ENCODE data around the gene FSTL4.
"Not testable (repeated sequence)": the region's sequence is repeated elsewhere in the genome, so short reads cannot be mapped to it uniquely, and the experiment has no call there.

The FSTL4 gene

GRCh38 chr5:133453084-133453780 lies 159.1 kb downstream of the FSTL4 start:
- no peak for DNase-seq

GRCh38 chr5:133451926-133452325 lies 160.4 kb downstream of the FSTL4 start:
- DNase-seq, result no peak

- no peak for DNase-seq
These were observed 162.1 kb downstream of the FSTL4 start for GRCh38 chr5:133450286-133450685.

- DNase-seq, result no peak
These were observed 163.2 kb downstream of the FSTL4 start for GRCh38 chr5:133449181-133449580.

- no peak for DNase-seq
These were observed 165.9 kb downstream of the FSTL4 start for GRCh38 chr5:133446440-133446839.

- no peak for DNase-seq
These were observed 166.6 kb downstream of the FSTL4 start for GRCh38 chr5:133445744-133446143.

- not testable (repeated sequence) for DNase-seq
These were observed 167.1 kb downstream of the FSTL4 start for GRCh38 chr5:133445204-133445603.

- DNase-seq, result no peak
These were observed 167.6 kb downstream of the FSTL4 start for GRCh38 chr5:133444711-133445110.

- DNase-seq, result no peak
These were observed 171.1 kb downstream of the FSTL4 start for GRCh38 chr5:133441166-133441815.

GRCh38 chr5:133440467-133441115 lies 171.8 kb downstream of the FSTL4 start:
- DNase-seq, result no peak

GRCh38 chr5:133439859-133440258 lies 172.5 kb downstream of the FSTL4 start:
- no peak for DNase-seq

- no peak for DNase-seq
These were observed 173.9 kb downstream of the FSTL4 start for GRCh38 chr5:133438487-133438886.

- no peak for DNase-seq
These were observed 178.0 kb downstream of the FSTL4 start for GRCh38 chr5:133434336-133434735.

GRCh38 chr5:133433641-133434040 lies 178.7 kb downstream of the FSTL4 start:
- no peak for DNase-seq

- no peak for DNase-seq
These were observed 179.3 kb downstream of the FSTL4 start for GRCh38 chr5:133432956-133433532.

GRCh38 chr5:133431326-133431865 lies 180.9 kb downstream of the FSTL4 start:
- no peak for DNase-seq

- DNase-seq, result no peak
These were observed 182.2 kb downstream of the FSTL4 start for GRCh38 chr5:133430095-133430494.

- DNase-seq, result no peak
These were observed 183.3 kb downstream of the FSTL4 start for GRCh38 chr5:133429046-133429445.

- DNase-seq, result no peak
These were observed 184.2 kb downstream of the FSTL4 start for GRCh38 chr5:133428072-133428660.

- DNase-seq, result no peak
These were observed 185.1 kb downstream of the FSTL4 start for GRCh38 chr5:133427121-133427777.

- DNase-seq, result no peak
These were observed 186.1 kb downstream of the FSTL4 start for GRCh38 chr5:133426264-133426663.

- DNase-seq, result no peak
These were observed 186.6 kb downstream of the FSTL4 start for GRCh38 chr5:133425764-133426163.

- DNase-seq, result no peak
These were observed 187.1 kb downstream of the FSTL4 start for GRCh38 chr5:133425222-133425621.

Measured in NCI-H510A (cell line).